ENCODE data around the gene IL16.

Gene IL16

DNA sequence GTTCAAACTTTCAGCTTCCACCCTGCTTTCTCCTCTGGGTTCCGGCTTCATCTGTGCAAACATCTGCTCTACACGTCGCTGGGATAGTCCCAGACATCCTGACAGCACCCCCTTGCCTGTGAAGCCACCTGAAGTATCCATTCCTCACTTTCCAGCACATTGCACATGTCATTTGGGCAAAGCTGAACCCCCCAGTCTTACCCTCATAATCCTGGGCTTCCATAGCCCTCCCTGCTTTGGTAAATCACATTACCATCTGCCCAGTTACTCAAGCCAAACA, 84.7 kb downstream of the IL16 start:
- Histone ChIP-seq H3K36me3 (no peaks in the 10 kb centered on the region), H3K27ac (no peak overlapping the region), H3K27me3 (no peaks in the 10 kb centered on the region), H3K4me3 (ENCODE audit: low read depth in 1 of 2, low read length in 1 of 2) (no peak overlapping the region), H3K9me3 (no peaks in the 10 kb centered on the region), H3K4me1 (ENCODE audit: control insufficient read depth in 1 of 2, insufficient read depth in 1 of 2, low read depth in 1 of 2, low read length in 1 of 2) (peaks cover 19 to 25% of the 10 kb centered on the region in 2 experiments)
- TF ChIP-seq CTCF (IDR thresholded peaks at IDR 0.05) = no peak

DNA sequence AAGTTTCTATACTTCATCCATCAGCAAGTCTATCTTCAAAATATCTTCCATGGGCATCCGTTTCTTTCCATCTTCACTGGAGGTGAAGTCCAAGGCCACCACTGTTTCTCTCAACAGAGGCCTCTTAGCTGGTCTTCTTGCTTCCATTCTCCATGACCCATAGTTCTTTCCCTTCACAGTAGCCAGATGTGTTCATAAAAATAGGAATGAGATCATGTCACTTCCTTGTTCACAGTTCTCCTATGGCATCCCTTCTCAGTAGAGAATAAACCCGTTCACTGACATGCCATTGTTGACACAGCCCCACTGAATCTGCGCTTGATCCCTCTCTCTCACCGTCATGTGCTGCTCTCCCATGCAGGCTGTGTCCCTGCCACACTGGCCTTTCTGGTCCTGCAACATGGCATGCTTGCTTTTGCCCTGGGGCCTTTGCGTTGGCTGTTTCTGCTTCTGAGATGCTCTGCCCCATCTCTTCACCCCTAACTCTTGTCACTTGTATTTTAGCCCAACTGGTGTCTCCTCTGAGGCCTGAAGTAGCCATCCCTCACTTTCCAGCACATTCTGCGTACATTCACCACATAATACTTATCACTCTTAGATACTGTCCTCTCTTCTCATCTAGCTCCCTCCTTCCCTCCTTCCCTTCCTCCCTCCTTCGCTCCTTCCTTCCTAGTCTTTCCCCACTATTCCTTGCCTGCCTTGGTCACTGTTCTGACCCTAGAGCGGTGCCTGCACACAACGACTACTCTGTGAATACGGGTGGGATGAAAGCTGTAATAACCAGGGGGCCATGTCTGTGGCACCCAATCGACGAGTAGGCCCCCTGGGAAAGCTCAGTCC, 85.3 kb downstream of the IL16 start:
- Histone ChIP-seq H3K9me3 (no peaks in the 10 kb centered on the region), H3K4me3 (ENCODE audit: low read depth in 1 of 2, low read length in 1 of 2) (no peak overlapping the region), H3K36me3 (no peaks in the 10 kb centered on the region), H3K4me1 (ENCODE audit: control insufficient read depth in 1 of 2, insufficient read depth in 1 of 2, low read depth in 1 of 2, low read length in 1 of 2) (peaks cover 25 to 30% of the 10 kb centered on the region in 2 experiments), H3K27ac (no peak overlapping the region), H3K27me3 (no peaks in the 10 kb centered on the region)
- no peak for TF ChIP-seq CTCF (IDR thresholded peaks at IDR 0.05)

GRCh38 chr15:81282606-81282895, 85.9 kb downstream of the IL16 start:
- Histone ChIP-seq H3K4me3 (ENCODE audit: low read depth in 1 of 2, low read length in 1 of 2) (no peak overlapping the region), H3K36me3 (no peaks in the 10 kb centered on the region), H3K27ac (no peak overlapping the region), H3K9me3 (no peaks in the 10 kb centered on the region), H3K4me1 (ENCODE audit: control insufficient read depth in 1 of 2, insufficient read depth in 1 of 2, low read depth in 1 of 2, low read length in 1 of 2) (peaks cover 30 to 36% of the 10 kb centered on the region in 2 experiments), H3K27me3 (no peaks in the 10 kb centered on the region)
- no peak for TF ChIP-seq CTCF (IDR thresholded peaks at IDR 0.05)

DNA sequence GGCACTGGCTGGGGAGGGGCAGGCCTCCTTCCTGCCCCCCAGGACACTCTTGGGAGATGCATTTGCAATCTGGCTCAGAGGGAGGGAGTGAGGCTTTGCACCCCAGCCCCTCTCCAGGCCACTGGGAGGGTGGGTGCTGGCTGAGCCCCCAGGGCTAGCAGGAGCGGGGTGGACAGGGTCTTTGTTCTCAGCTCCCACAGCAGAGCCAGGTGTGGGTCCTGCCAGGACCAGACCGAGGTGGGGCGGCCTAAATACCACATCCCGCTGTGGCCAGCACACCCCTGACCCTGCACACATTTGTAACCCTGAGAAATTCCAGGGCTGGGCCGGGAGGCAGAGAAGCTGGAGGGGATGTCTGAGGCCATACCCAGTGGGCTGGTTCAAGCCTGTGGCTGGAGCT, 86.2 kb downstream of the IL16 start:
- Histone ChIP-seq H3K27me3 (no peaks in the 10 kb centered on the region), H3K4me1 (ENCODE audit: control insufficient read depth in 1 of 2, insufficient read depth in 1 of 2, low read depth in 1 of 2, low read length in 1 of 2) (peaks cover 33 to 40% of the 10 kb centered on the region in 2 experiments), H3K36me3 (no peaks in the 10 kb centered on the region), H3K9me3 (no peaks in the 10 kb centered on the region), H3K27ac (no peak overlapping the region), H3K4me3 (ENCODE audit: low read depth in 1 of 2, low read length in 1 of 2) (no peak overlapping the region)
- no peak for TF ChIP-seq CTCF (IDR thresholded peaks at IDR 0.05)

DNA sequence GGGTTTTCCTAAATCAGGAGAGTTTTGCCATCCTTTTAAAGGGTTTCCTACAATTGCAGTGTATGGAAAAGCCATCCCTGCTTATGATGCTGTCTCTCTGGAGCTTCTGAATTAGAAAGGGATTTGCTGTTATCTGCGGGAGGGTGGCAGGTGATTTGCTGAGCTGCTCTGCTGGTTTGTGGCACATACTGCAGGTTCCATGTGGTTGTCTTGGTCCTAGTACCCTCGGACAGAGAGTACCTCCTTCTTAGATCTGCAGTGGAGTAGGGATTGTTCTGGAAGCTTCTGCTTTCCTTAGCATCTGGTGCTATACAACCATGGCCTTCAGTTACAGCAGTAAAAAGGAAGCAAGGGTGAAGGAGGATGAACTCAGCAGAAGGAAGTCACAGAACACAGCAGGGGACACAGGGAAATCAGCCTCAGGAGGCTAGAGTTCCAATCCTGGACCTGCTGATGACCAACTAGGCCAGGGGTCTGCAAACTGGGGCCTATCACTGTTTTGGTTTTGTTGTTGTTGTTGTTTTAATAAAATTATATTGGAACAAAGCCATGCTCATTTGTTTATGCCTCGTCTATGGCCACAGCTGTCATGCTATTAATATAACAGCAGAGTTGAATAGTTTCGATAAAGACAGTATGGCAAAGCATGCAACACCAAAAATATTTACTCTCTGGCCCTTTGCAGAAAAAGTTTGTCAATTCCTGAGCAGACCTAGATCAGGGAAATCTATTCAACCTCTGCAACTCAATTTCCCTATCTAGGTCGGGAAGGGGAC, 87.8 kb downstream of the IL16 start:
- no peak for TF ChIP-seq CTCF (IDR thresholded peaks at IDR 0.05)
- Histone ChIP-seq H3K4me3 (ENCODE audit: low read depth in 1 of 2, low read length in 1 of 2) (no peak overlapping the region), H3K27ac (peak overlapping the region; percentile 72), H3K27me3 (no peaks in the 10 kb centered on the region), H3K4me1 (ENCODE audit: control insufficient read depth in 1 of 2, insufficient read depth in 1 of 2, low read depth in 1 of 2, low read length in 1 of 2) (peaks cover 34 to 47% of the 10 kb centered on the region in 2 experiments), H3K9me3 (no peaks in the 10 kb centered on the region), H3K36me3 (no peaks in the 10 kb centered on the region)

Measured in neutrophil (primary cell).